DOHH2 (cell line): ENCODE results near the gene SPON1.

Experiments
- H3F3A ChIP-seq: fragments of 200-600 bp; sonication (generic), shearing (Covaris generic); 2 replicates; pipeline ENCODE4 v1.6.0; 2016; ENCODE audit warnings: antibody characterized with exemption, mild to moderate bottlenecking; ENCODE audit not compliant: control insufficient read depth, insufficient read depth
- H3K27ac ChIP-seq: fragments of 200-600 bp; sonication (generic); 2 replicates; pipeline ENCODE4 v1.5.1; 2014; ENCODE audit warnings: low read depth, mild to moderate bottlenecking, low read length, moderate library complexity
- H3K27me3 ChIP-seq: fragments of 200-600 bp; sonication (generic); 2 replicates; pipeline ENCODE4 v1.6.1; 2014; ENCODE audit warnings: mild to moderate bottlenecking, low read length, mixed read lengths; ENCODE audit not compliant: control insufficient read depth
- H3K36me3 ChIP-seq: fragments of 200-600 bp; sonication (generic); 2 replicates; pipeline ENCODE4 v1.6.1; 2014; ENCODE audit warnings: mild to moderate bottlenecking, low read length, moderate library complexity, mixed read lengths; ENCODE audit not compliant: control insufficient read depth
- H3K4me1 ChIP-seq: fragments of 200-600 bp; sonication (generic); 2 replicates; pipeline ENCODE4 v1.6.1; 2014; ENCODE audit warnings: mild to moderate bottlenecking, low read length, mixed read lengths; ENCODE audit not compliant: control insufficient read depth
- H3K4me2 ChIP-seq: fragments of 200-600 bp; sonication (generic); 2 replicates; pipeline ENCODE4 v1.6.0; 2014; ENCODE audit warnings: mild to moderate bottlenecking, low read length, moderate library complexity
- H3K4me3 ChIP-seq: fragments of 200-600 bp; sonication (generic); 2 replicates; pipeline ENCODE4 v1.5.1; 2014; ENCODE audit warnings: mild to moderate bottlenecking, low read length, mixed read lengths
- H3K79me2 ChIP-seq: fragments of 200-600 bp; sonication (generic); 2 replicates; pipeline ENCODE4 v1.6.1; 2014; ENCODE audit warnings: mild to moderate bottlenecking, low read length, mixed read lengths; ENCODE audit not compliant: control insufficient read depth
- H3K9me2 ChIP-seq: fragments of 200-600 bp; sonication (generic); replicated peaks from 2 replicates; pipeline ENCODE4 v1.6.1; 2014; ENCODE audit warnings: mild to moderate bottlenecking, low read length, mixed read lengths; ENCODE audit not compliant: control insufficient read depth
- H3K9me3 ChIP-seq: fragments of 200-600 bp; sonication (generic); 2 replicates; pipeline ENCODE4 v1.6.1; 2014; ENCODE audit warnings: antibody characterized with exemption, low read length, mixed read lengths; ENCODE audit not compliant: control insufficient read depth, insufficient read depth
- H4K20me1 ChIP-seq: fragments of 200-600 bp; sonication (generic); 2 replicates; pipeline ENCODE4 v1.6.0; 2014; ENCODE audit warnings: low read depth, mild to moderate bottlenecking, antibody characterized with exemption, low read length, moderate library complexity; ENCODE audit not compliant: control insufficient read depth, insufficient read depth
- CTCF ChIP-seq: fragments of 200-600 bp; sonication (generic); IDR thresholded peaks from one replicate; pipeline ENCODE4 v1.5.1; 2014; ENCODE audit warnings: antibody characterized with exemption, mild to moderate bottlenecking, low read depth, low read length; ENCODE audit not compliant: poor library complexity, severe bottlenecking
- EZH2phosphoT487 ChIP-seq: fragments of 200-600 bp; sonication (generic); IDR thresholded peaks from 2 replicates; pipeline ENCODE4 v1.6.1; 2017; ENCODE audit warnings: borderline replicate concordance, mild to moderate bottlenecking, antibody characterized with exemption, low read length, moderate library complexity, mixed read lengths

The SPON1 gene

DNA sequence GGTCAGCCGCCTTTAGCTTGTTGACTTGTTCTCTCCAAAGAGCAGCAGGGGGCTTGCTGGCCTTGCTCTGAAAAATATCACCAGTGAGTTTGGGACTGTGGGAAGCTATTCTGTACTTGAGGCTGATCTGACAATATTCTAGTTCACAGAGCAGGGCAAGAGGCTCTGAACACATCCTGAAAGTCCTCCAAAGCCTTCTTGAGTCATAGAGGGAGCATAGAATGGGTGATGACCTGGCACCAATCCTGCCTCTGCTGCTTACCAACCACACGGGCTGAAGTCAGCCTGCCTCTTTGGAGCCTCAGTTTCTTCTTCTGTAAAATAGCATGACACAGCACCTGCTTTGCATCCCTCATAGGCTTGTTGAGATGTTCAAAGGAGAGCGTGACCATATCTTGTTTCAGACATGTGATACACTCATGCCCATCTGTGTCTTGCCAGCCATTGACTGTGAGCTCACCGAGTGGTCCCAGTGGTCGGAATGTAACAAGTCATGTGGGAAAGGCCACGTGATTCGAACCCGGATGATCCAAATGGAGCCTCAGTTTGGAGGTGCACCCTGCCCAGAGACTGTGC is 299.8 kb downstream of the SPON1 start:
- Histone ChIP-seq H3K9me2 (no peaks in the 10 kb centered on the region), H3K4me2 (no peak overlapping the region), H3K4me1 (no peaks in the 10 kb centered on the region), H3K36me3 (no peaks in the 10 kb centered on the region), H4K20me1 (no peaks in the 10 kb centered on the region), H3K4me3 (no peak overlapping the region), H3K27ac (no peak overlapping the region), H3K27me3 (no peaks in the 10 kb centered on the region), H3F3A (no peaks in the 10 kb centered on the region), H3K9me3 (no peaks in the 10 kb centered on the region), H3K79me2 (no peaks in the 10 kb centered on the region)
- TF ChIP-seq CTCF (no peak), EZH2phosphoT487 (no peak)

GRCh38 chr11:14264966-14265365 is 302.4 kb downstream of the SPON1 start:
- Histone ChIP-seq H3K79me2 (no peaks in the 10 kb centered on the region), H3K9me3 (no peaks in the 10 kb centered on the region), H3K27me3 (no peaks in the 10 kb centered on the region), H4K20me1 (no peaks in the 10 kb centered on the region), H3K4me2 (no peak overlapping the region), H3F3A (no peaks in the 10 kb centered on the region), H3K36me3 (no peaks in the 10 kb centered on the region), H3K4me1 (no peaks in the 10 kb centered on the region), H3K4me3 (no peak overlapping the region), H3K9me2 (no peaks in the 10 kb centered on the region), H3K27ac (no peak overlapping the region)
- TF ChIP-seq EZH2phosphoT487 (no peak), CTCF (no peak)

DNA sequence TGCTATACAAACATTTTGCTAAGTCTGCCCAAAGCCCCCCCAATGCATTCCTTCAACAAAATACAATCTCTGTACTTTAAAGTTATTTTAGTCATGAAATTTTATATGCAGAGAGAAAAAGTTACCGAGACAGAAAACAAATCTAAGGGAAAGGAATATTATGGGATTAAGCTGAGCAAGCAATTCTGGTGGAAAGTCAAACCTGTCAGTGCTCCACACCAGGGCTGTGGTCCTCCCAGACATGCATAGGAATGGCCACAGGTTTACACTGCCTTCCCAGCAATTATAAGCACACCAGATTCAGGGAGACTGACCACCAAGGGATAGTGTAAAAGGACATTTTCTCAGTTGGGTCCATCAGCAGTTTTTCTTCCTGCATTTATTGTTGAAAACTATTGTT is 304.1 kb downstream of the SPON1 start:
- H3K36me3 ChIP-seq, result no peaks in the 10 kb centered on the region
- no peak overlapping the region for H3K4me3 ChIP-seq
- TF ChIP-seq EZH2phosphoT487 (no peak), CTCF (no peak)
- H3K27me3 ChIP-seq, result no peaks in the 10 kb centered on the region
- H3K27ac ChIP-seq, result no peak overlapping the region
- no peaks in the 10 kb centered on the region for H3K79me2 ChIP-seq
- H4K20me1 ChIP-seq, result no peaks in the 10 kb centered on the region
- H3K4me1 ChIP-seq, result peaks cover 5% of the 10 kb centered on the region
- no peaks in the 10 kb centered on the region for H3F3A ChIP-seq
- H3K9me3 ChIP-seq, result no peaks in the 10 kb centered on the region
- no peak overlapping the region for H3K4me2 ChIP-seq
- no peaks in the 10 kb centered on the region for H3K9me2 ChIP-seq
